ENCODE measurements around the gene COPS8. TPM values are rescaled to one million over a fixed set of nuclear protein-coding genes. Genes with fewer than 3 reads are reported as not detected.

Gene COPS8
- total RNA-seq, 1 experiment from 2014 or later: 51.0 TPM

GRCh38 chr2:237096911-237097310 lies 11.2 kb downstream of the COPS8 start:
- ATAC-seq: no peak
- DNase-seq (ENCODE audit: low spot score): no peak
- H3K27me3 Mint-ChIP-seq (ENCODE audit: low read depth): no peaks in the 10 kb centered on the region
- TF ChIP-seq TEAD4 (CRISPR knock-in tag; IDR thresholded peaks at IDR 0.05) (no peak), NR3C1 (CRISPR knock-in tag; conservative IDR thresholded peaks at IDR 0.05; ENCODE audit: low read depth) (no peak), USF1 (CRISPR knock-in tag; IDR thresholded peaks at IDR 0.05) (no peak), ZBTB21 (CRISPR knock-in tag; IDR thresholded peaks at IDR 0.05; ENCODE audit: borderline replicate concordance) (no peak), ZNF219 (CRISPR knock-in tag; IDR thresholded peaks at IDR 0.05; ENCODE audit: borderline replicate concordance) (no peak)
- peaks cover 15% of the 10 kb centered on the region for H3K4me1 Mint-ChIP-seq
- POLR2A ChIA-PET: no interaction called here
- H3K9me3 Mint-ChIP-seq: no peaks in the 10 kb centered on the region
- no peak overlapping the region for H3K4me3 Mint-ChIP-seq
- no peak overlapping the region for H3K27ac Mint-ChIP-seq
- H3K36me3 Mint-ChIP-seq: peaks cover 52% of the 10 kb centered on the region
- CTCF ChIA-PET: no interaction called here

GRCh38 chr2:237097326-237097910 lies 11.7 kb downstream of the COPS8 start:
- Mint-ChIP-seq H3K36me3 (peaks cover 52% of the 10 kb centered on the region), H3K27me3 (ENCODE audit: low read depth) (no peaks in the 10 kb centered on the region), H3K9me3 (no peaks in the 10 kb centered on the region), H3K4me3 (no peak overlapping the region), H3K4me1 (peaks cover 15% of the 10 kb centered on the region), H3K27ac (no peak overlapping the region)
- POLR2A ChIA-PET: no interaction called here
- ATAC-seq (no peak), DNase-seq (ENCODE audit: low spot score) (no peak)
- CTCF ChIA-PET: no interaction called here
- TF ChIP-seq ZNF396 (CRISPR knock-in tag; IDR thresholded peaks at IDR 0.05; ENCODE audit: borderline replicate concordance) (no peak), CREM (CRISPR knock-in tag; IDR thresholded peaks at IDR 0.05) (no peak)

GRCh38 chr2:237097911-237098702 lies 12.4 kb downstream of the COPS8 start:
- H3K4me3 Mint-ChIP-seq: no peak overlapping the region
- H3K27me3 Mint-ChIP-seq (ENCODE audit: low read depth): no peaks in the 10 kb centered on the region
- no peaks in the 10 kb centered on the region for H3K9me3 Mint-ChIP-seq
- no peak overlapping the region for H3K27ac Mint-ChIP-seq
- no peak for ATAC-seq
- ChIA-PET POLR2A (no interaction called here), CTCF (no interaction called here)
- H3K36me3 Mint-ChIP-seq: peaks cover 52% of the 10 kb centered on the region
- H3K4me1 Mint-ChIP-seq: peaks cover 15% of the 10 kb centered on the region
- DNase-seq (ENCODE audit: low spot score): no peak
- no peak for TF ChIP-seq NR3C1 (CRISPR knock-in tag; conservative IDR thresholded peaks at IDR 0.05; ENCODE audit: low read depth)
- TF ChIP-seq E2F1 (CRISPR knock-in tag; IDR thresholded peaks at IDR 0.05): no peak
- no peak for TF ChIP-seq FOXP1 (CRISPR knock-in tag; IDR thresholded peaks at IDR 0.05; ENCODE audit: borderline replicate concordance)
- no peak for TF ChIP-seq ZBTB43 (CRISPR knock-in tag; IDR thresholded peaks at IDR 0.05)
- TF ChIP-seq EMX1 (CRISPR knock-in tag; IDR thresholded peaks at IDR 0.05): no peak
- no peak for TF ChIP-seq MXD4 (CRISPR knock-in tag; IDR thresholded peaks at IDR 0.05; ENCODE audit: borderline replicate concordance)
- TF ChIP-seq ZNF671 (CRISPR knock-in tag; IDR thresholded peaks at IDR 0.05): no peak
- no peak for TF ChIP-seq GABPB1 (CRISPR knock-in tag; IDR thresholded peaks at IDR 0.05)
- TF ChIP-seq ZNF219 (CRISPR knock-in tag; IDR thresholded peaks at IDR 0.05; ENCODE audit: borderline replicate concordance): no peak
- TF ChIP-seq ZNF138 (CRISPR knock-in tag; conservative IDR thresholded peaks at IDR 0.05): no peak
- no peak for TF ChIP-seq SMAD3 (CRISPR knock-in tag; IDR thresholded peaks at IDR 0.05; ENCODE audit: borderline replicate concordance)
- TF ChIP-seq ATF2 (CRISPR knock-in tag; IDR thresholded peaks at IDR 0.05; ENCODE audit: borderline replicate concordance, low read depth): no peak
- no peak for TF ChIP-seq KAT7 (CRISPR knock-in tag; IDR thresholded peaks at IDR 0.05; ENCODE audit: borderline replicate concordance)
- no peak for TF ChIP-seq ATF1 (CRISPR knock-in tag; IDR thresholded peaks at IDR 0.05)
- TF ChIP-seq E2F4 (CRISPR knock-in tag; IDR thresholded peaks at IDR 0.05; ENCODE audit: borderline replicate concordance, low read depth): no peak
- no peak for TF ChIP-seq NR2C2 (CRISPR knock-in tag; IDR thresholded peaks at IDR 0.05)
- TF ChIP-seq MYBL2 (CRISPR knock-in tag; IDR thresholded peaks at IDR 0.05): no peak
- TF ChIP-seq ATF3 (CRISPR knock-in tag; conservative IDR thresholded peaks at IDR 0.05): no peak
- TF ChIP-seq ZNF263 (CRISPR knock-in tag; IDR thresholded peaks at IDR 0.05; ENCODE audit: low read depth): no peak

Data from WTC11 (cell line).